Activated CD4-positive, alpha-beta T cell treated with anti-CD3 and anti-CD28 coated beads for 4 hours (primary cell): ENCODE results near the gene ATP11A.

ENCODE experiments used
- DNase-seq, 2 donors: peaks; one replicate each; pipeline ENCODE4 v3.0.0-alpha.2; 2020

ATP11A gene

DNA sequence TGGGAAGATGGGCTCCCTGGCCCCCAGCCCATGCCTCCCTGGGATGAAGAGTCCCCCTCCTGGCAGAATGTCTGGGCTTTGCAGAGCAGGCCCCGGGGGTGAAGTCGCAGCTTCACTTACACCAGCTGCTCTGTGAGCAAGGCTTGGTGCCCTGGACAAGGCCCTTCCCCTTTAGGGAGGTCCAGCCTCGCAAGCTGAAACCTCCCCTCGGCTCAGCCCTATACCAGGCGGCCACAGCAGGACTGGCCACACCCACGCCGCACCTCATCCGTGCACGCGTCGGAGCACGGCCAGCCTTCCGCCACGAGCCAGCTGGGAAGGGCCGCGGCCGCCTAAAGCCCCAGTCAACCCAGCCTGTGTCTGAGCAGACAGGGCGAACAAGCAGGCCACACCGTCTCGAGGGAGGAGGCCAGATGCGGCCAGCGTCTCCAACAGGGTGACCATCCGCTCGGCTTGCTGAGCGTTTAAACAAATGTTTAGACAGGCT is 196.0 kb downstream of the ATP11A start:
- DNase-seq = no peak

DNA sequence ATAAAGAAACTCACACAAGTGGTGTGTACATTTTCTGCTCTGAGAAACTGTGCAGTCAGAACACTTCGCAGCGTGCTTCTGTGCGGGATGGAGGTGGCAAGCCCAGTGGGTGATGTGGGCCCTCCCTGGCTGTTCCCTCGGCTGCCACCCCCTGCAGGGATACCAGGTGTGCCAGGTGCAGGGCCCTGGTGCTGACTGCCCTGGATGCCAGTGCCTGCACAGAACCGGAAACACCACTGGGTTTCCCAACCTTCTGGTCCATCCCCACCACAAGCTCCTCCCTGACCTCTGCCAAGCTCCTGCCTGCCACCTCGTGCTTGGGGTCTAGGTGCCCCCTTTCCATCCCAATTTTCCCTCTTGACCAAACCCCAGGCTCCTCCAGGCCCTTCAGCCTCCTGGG is 197.3 kb downstream of the ATP11A start:
- DNase-seq = no peak

DNA sequence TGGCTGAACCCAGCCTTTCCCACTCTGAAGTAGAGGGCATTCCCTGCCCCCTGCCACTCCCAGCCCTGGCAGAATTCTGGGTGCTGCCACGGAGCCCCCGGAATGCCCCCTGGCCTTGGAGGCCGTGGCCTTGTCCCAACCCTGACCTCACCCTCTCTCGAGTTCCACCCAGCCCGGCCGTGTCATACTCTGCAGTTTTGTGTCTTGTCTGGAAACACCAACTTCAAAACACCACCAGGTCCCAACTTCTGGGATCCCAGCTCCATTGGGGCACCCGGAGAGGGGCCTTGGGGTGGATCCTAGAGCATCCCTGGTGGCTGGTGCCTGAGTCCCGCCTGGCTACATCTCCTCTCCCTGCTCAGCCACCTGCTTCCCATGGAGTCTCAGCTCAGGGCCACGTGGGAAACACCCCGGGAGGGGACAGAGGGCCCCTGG is 197.7 kb downstream of the ATP11A start:
- DNase-seq = no peak

DNA sequence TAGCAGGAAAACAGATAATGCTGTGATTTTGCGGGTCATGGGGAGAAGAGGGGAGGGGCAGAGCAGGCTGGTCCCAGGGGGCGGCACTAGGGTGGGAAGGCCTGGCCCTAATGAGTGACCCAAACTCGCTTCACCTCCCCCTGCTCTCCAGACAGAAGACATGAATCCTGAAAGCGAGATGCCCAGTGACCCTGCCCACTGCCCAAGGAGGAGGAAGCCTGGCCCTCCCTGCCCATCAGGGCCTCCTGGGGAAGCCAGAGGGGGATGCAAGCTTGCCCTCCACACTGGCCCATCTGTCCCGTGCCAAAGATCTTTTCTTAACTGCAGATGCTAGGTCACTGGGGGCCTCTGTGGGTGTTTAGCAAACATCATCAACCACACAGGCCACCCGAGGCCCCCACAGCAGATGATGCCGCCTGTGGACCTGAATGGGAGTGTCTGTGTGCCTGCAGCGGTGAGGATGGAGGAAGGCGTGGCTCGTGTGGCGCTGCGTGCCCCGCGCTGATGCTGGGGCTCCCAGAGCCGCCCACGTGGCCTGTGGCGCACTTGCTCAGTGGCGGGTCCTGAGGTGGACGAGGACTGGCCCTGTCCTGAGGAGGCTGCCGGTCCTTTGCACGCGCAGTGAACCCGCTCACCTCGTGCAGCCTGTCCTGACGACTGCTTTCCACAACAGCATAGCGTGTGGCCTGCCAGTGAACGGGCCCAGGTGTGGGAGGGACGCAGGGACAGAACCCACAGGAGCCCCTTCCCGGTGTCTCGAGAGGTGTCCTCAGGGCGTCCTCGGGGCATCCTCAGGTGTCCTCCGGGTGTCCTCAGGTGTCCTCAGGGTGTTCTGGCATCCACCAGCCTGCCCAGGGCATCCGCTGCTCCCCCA is 198.6 kb downstream of the ATP11A start:
- DNase-seq = no peak

DNA sequence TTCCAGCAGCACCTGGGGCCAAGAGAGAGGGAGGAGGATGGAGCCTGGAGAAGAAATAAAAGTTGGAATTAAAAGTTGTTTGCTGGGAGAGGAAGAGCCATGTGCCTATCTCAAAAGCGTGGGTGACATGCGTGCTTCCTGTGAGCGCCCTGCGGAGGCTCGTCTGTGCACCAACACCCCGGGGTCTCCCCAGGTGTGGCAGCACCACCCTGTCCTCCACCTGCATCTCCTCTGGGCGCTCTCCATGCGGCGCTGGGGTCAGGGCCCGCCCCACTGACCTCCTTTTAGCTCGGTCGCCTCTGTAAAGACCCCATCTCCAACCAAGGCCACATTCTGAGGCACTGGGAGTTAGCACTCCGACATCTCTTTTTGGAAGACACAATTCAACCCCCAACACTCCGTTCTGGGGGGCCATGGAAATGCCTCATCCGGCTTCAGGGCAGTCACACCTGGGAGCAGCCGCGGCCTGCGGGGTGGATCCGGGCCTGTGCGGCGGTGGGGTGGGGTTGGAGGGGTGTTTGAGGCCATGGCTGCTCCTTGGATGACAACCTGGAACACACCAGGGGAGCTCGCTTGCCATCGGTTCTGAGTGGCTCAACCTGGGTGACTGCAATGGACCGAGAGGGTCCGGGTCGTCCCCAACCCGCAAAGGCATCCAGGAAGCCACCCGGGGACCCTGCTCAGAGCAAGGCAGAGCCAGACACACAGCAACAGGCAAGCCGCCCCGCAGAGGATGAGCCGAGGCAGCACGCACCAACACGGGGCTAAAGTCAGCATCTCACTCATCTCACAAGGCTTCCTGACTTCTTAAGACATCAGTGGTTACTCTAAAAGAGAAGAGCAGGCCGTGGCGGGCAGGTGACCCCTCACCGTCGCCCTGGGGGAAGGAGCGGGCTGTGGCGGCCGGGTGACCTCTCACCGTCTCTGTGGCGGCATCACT is 199.8 kb downstream of the ATP11A start:
- no peak for DNase-seq

DNA sequence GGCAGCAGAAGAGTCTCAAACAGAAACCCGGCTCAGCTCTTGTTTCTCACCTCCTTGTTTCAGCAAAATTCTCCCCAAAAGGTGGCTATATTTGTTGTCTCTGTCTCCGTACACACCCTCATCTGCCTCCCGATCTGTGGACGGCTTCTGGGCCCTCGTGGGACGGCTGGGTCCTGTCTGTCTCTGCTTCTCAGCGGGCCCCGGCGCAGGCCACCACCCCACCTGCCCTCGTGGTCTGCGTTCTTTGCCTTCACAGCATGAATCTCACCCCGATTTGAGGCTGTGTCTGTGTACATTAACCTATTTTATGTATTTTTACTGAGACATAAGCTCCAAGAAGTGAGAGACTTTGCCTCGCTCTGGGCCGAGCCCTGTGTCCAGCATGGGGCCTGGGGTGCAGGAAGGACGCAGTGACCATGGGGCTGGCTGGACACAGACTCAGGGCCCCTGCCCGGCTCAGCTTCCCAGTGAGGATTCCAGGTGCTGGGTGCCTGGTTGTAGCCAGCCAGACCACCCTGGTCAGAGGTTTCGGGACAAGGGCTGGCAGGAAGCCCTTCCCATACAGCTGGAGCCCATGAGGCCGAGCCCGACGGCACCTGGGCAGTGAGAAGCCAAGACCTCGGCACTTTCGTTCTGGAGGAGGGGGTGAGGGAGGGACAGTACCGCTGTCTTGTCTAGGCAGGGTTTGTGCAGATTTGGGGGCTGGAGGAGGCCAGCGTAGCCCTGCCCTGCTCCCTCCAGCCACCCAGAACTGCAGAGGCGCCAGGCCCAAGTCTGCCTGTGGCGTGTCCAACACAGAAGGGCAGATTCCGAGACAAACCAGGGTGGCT is 200.7 kb downstream of the ATP11A start:
- no peak for DNase-seq

DNA sequence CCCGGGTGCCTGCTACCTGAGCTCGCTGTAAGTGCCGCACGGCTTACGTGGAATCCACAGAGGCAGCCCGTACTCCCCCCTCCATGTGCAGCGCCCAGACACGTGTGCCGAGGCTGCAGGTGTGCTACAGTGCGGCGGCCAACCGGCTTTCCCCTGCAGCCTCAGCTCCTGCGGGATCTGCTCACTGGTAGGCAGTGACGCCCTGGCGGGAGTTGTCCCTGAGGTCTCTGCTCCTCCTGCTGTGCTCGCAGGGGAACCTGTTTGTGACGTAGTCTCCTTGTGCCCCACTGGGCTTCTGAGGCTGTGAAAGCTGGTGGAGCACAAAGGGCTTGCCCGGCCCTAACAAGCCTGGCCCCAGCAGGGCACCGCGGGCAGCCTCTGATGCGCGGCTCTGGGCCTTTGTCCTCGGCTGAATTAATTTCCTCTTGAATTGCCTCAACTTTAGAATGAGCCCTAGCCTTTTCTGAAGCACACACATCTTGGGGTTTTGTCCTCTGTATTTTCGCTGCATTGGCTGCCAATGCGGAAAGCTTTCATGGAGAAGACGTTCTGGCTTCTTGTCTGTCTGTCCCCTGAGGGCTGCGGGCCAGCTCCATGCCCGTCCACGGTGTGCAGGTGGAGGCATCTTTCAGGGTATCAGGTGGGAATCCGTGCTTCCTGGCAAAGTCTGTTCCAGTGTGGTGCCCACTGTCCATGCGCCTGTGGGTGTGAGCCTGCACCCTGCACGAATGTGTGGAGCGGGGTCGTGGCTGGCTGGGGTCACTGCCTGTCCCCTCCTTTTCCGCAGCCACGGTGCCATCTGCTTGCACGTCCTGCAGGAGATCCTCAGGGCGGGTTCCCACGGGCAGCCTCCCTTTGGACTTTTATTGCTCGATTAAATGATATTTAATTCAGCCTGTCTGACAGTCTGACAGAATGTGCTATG is 201.9 kb downstream of the ATP11A start:
- no peak for DNase-seq

DNA sequence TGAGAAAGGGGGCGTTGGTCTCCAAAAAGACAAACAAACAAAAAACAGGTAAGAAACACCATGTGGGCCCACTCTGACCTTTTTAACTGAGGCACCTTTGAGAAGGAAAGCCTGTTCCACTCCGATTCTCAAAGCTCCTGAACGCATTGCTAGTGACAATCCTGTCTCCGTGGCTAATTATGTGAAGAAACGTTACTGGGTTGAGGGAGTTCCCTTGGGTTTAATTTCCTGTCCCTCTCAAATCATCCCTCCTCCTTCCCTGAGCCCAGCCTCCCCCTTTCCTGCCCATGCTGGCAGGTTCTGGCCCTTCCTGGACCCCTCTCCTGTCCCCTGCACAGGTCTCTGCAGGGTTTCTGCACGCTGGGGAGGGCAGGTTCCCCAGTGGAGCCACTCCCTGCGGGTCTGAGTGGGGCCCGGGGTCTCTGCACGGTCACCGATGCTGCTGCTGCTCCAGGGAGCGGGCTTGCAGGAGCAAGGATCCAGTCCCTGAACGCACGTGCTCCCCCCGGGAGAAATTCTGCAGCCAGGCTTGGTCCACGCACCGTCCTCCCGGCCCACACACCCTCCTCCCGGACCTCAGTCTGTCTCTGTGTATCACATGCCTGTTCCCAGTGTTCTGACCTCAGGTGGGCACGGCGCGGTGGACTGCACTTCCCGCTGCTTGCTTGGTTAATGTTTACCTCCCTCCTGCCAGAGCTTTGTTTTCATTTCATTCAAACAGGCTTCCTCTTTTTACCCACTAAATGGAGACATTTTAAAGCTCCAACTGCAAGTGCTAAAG is 202.8 kb downstream of the ATP11A start:
- no peak for DNase-seq

DNA sequence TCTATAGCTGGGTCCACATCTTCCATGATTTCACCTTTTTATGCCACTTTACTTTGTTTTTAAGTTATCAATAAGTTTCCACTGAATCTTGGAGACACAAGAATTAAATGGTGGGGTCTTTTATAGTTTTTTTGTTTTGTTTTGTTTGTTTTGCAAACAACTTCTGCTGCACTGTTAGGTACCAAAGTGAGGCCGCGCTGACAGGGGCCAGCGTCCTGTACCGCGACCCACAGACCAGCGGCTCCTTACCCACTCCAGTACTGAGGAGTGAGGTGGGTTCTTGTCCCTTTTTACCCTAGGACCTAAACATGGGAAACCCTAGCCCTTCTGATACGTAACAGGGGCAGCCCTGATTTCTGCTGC is 203.3 kb downstream of the ATP11A start:
- no peak for DNase-seq

DNA sequence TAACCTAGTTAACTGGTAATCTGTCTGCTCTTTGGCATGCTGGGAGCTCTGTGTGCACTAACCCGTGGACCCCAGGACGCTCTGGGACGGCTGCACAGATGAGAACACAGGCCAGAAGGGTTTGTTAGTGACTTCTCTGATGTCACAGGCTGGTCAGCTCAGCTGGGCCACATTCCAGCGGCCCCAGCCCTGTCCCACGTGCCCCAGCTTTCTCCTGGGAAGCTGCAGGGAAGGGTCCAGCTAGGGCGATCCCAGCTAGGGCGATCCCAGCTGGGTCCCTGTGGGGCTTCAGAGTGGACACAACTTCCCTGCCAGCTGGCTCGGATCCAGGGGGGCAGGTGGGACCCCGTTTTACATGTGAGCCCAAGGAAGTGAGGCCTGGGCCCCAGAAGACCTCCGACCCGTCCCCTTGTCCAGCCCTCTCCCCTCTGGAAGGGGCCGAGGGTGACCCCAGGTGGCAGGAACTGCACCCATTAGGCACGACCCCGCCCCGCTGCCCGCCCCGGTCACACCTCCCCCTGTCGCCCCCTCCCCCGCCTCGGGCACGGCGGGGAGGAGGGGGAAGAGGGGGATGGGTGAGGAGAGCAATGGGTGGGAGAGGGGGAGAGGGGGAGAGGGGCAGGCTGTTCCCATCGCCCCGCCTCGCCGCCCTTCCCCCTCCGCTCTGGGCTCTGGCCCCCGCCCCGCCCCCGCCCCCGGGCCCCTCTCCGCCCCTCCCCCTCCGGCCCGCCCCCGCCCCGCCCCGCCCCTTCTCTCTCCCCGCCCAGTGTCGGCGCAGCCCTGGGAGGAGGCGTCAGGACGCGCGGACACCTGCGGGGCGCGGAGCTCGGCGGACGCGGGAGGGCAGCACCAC is 204.0 kb downstream of the ATP11A start:
- DNase-seq = peak; percentile 17 to 23

DNA sequence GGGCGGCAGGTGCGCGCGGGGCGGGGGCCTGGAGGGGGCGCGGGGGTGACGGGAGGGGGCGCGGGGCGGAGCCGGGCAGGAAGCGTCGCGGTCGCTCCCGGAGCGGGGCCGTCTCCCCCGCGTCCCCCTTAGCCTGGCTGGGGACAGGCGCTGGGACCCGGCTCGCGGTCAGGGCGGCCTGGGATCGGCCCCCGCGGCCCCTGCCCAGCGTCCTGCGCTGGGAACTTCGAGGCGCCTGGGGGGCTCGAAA is 204.5 kb downstream of the ATP11A start:
- DNase-seq = no peak

DNA sequence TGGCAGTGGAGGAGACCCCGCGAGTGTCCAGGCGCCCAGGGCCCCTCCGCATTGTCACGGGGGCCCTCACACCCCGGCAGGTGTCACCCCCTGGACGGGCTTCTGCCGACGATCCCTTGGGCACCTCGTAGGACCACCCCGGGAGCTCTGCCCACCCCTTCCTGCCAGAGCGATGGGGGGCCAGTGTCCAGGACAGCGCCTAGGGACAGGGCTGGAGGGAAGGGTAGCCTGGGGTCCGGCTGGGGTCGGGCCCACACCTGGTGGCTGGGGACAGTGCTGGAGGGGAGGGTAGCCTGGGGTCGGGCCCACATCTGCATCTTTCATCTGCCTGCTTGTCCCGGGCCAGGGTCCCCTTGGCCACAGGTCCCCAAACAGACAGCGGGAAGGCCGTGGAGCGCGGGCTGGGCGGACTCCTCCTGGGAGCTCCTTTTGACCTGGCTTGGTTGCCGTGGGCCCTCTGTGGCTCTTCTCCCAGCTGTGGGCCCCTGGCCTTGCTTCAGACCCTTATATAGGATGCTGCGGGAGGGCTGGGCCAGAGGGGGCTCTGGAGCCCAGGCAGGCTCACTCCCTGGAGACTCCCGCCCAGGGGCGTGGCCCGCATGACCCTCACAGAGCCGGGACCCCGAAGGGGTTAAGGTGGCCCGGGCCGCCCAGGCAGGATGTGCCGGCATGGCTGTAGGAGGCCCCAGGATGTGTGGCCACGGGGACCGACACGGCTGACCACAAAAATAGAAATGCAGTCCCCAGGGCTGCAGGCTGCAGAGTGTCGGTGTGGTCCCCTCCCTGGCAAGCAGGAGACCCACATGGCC is 205.0 kb downstream of the ATP11A start:
- DNase-seq = no peak

DNA sequence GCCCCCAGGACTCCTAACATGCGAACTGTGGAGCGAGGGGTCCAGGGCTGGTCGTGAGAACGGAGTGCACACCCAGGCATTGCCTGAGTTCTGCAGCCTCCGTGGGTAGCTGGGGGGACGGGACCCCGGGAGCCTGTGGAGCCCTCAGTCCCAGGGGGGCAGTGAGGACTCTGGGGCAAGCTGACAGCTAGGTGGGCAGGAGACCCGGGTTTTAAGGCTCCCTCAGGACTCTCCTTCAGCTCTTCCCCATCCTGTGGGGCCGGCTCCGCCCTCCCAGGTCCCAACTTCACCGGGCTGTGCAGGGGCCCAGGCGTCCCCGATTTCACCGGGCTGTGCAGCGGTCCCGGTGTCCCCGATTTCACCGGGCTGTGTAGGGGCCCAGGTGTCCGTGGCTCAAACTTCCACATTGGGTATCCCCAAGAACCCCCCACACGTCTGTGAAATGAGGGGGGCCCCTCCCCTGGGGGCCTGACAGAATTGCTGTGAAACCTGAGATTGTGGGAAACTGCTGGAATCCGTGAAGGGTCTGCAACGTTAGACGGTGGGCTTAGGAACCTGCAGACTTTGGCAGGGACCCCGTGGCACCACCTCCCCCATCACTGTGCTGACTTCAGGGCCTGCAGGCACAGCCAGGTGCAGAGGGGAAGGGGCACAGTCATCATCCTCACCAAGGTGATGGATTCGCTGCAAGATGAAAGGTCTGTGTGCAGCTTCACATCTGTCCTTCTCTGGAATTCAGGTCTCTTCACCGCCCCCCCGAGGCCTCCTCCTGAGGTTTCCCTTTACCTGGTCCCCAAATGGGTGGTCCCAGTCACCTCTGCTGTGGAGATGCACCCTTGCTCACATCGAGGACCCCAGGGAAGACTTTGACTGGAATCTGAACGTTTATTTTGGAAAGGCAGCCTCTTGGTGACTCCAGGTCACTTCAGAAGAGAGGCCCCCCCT is 206.0 kb downstream of the ATP11A start:
- no peak for DNase-seq

DNA sequence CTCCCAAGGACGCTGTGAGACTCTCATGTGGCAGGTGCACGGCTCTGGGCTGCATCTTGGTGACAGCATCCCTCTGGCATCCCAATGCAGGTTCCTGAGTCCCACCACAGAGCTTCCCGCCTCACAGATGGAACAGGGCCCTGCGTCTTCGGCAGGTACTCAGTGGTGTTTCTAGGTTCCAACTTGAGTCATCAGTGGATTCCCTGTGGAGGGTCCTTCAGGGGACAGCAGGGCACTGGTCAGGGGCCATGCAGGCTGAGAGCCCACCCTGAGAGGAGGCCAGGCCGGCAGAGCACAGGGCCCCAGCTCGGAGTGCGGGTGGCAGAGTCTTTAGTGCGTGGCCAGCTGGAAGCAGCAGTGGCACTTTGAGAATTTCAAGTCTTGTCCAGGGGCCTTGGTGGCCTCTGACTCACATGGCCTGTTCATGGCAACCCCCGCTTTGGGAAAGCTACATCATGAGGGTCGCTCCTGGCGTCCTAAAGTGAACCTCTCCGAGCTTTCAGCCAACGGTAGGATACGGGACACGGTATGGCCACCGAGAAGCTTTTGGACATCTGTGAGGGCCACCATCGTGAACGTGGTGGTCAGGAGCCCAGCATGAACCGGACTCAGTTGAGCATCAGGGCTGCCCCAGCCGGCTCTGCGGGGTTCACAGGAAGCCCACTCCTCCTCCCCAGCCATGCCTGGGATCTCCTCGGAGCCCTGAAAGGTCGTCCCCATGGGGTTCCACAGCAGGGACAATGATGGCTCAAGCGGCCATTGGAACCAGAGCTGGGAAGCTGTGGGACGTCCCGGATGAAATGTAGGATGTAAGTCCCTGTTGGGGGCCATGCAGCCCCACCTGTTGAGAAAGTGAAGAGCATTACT is 207.1 kb downstream of the ATP11A start:
- DNase-seq = no peak

DNA sequence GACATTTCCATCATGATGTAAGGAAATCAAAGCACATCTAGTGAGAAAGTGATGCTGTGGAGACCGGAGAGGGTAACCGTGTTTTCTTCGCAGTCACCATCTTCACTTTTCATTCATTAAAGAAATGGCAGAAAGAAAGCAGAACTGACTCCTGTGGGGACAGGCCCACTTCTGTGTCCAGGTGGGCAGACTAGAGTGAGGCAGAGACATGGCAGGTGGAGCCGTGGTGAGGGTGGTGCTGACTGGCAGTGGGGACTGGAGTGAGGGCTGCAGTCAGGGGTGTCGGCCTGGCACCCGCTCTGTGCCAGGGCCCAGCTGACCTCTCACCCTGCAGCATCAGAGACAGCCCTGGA is 207.7 kb downstream of the ATP11A start:
- DNase-seq = no peak

DNA sequence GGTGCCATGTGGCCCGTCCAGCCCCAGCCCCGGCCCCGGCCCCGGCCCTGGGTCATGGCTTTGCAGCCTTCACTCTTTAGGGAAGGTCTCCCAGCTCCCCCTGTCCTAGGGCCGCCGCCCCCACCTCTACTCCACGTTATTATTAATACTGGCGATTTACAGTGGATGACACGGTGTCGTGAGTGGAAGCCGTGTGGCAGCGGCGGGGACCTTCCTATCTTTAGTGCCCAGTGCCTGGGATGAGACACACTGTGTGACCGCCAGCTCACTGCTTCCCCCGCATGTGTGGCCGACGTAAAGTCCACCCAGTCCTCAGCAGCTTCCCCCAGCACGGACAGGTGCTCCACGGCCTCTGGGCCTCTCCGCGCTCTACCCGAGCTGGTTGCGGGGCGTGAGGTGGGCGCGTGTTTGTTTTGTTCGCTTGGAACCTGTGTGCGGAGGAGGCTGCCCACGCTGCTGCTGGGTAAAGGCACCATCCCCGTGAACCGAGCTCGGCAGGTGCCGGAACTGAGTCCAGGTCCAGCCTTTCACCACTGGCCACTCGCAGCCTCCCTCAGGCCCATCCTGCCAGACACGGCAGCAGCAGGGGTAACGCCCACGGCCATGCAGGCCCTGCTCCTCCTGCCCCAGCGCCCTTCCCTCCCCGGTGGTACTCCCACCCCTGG is 208.2 kb downstream of the ATP11A start:
- DNase-seq = no peak
